ENCODE results near the gene TMEM179. TPM values are rescaled to one million over a fixed set of nuclear protein-coding genes. Genes with fewer than 3 reads are reported as not detected.

The TMEM179 gene
- total RNA-seq, 1 experiment from 2014 or later, result not detected

GRCh38 chr14:104592292-104592672, 12.3 kb downstream of the TMEM179 start:
- Histone ChIP-seq H3K36me3 (no peaks in the 10 kb centered on the region), H3K9me3 (replicated peaks) (no peaks in the 10 kb centered on the region), H3K27me3 (replicated peaks) (no peaks in the 10 kb centered on the region; the same call in 1 of the 2 replicates), H3K4me1 (replicated peaks) (no peaks in the 10 kb centered on the region), H3K27ac (no peak overlapping the region), H3K4me3 (no peak overlapping the region)
- no peak for DNase-seq (ENCODE audit: low read depth in 1 of 2, low spot score in 2 of 2)

- no peaks in the 10 kb centered on the region for H3K4me1 ChIP-seq (replicated peaks)
- no peaks in the 10 kb centered on the region for H3K9me3 ChIP-seq (replicated peaks)
- no peak overlapping the region for H3K4me3 ChIP-seq
- H3K36me3 ChIP-seq, result no peaks in the 10 kb centered on the region
- H3K27me3 ChIP-seq (replicated peaks), result no peaks in the 10 kb centered on the region; the same call in 1 of the 2 replicates
- H3K27ac ChIP-seq, result no peak overlapping the region
- DNase-seq (ENCODE audit: low read depth in 1 of 2, low spot score in 2 of 2), result no peak
Observed at GRCh38 chr14:104591506-104592291, 12.9 kb downstream of the TMEM179 start.

- Histone ChIP-seq H3K36me3 (no peaks in the 10 kb centered on the region), H3K27me3 (replicated peaks) (no peaks in the 10 kb centered on the region; the same call in 1 of the 2 replicates), H3K4me1 (replicated peaks) (no peaks in the 10 kb centered on the region), H3K9me3 (replicated peaks) (no peaks in the 10 kb centered on the region), H3K4me3 (no peak overlapping the region), H3K27ac (no peak overlapping the region)
- no peak for DNase-seq (ENCODE audit: low read depth in 1 of 2, low spot score in 2 of 2)
Observed at GRCh38 chr14:104591031-104591430, 13.5 kb downstream of the TMEM179 start.

- Histone ChIP-seq H3K4me3 (no peak overlapping the region), H3K27ac (no peak overlapping the region), H3K36me3 (no peaks in the 10 kb centered on the region), H3K9me3 (replicated peaks) (no peaks in the 10 kb centered on the region), H3K4me1 (replicated peaks) (no peaks in the 10 kb centered on the region), H3K27me3 (replicated peaks) (no peaks in the 10 kb centered on the region; the same call in 1 of the 2 replicates)
- DNase-seq (ENCODE audit: low read depth in 1 of 2, low spot score in 2 of 2), result no peak
Observed at GRCh38 chr14:104590240-104590965, 14.2 kb downstream of the TMEM179 start.

- no peak overlapping the region for H3K27ac ChIP-seq
- no peaks in the 10 kb centered on the region; the same call in 1 of the 2 replicates for H3K27me3 ChIP-seq (replicated peaks)
- H3K4me3 ChIP-seq, result no peak overlapping the region
- H3K9me3 ChIP-seq (replicated peaks), result no peaks in the 10 kb centered on the region
- no peak for DNase-seq (ENCODE audit: low read depth in 1 of 2, low spot score in 2 of 2)
- no peaks in the 10 kb centered on the region for H3K36me3 ChIP-seq
- no peaks in the 10 kb centered on the region for H3K4me1 ChIP-seq (replicated peaks)
Observed at GRCh38 chr14:104589338-104590195, 15.0 kb downstream of the TMEM179 start.

GRCh38 chr14:104588066-104588857, 16.3 kb downstream of the TMEM179 start:
- H3K36me3 ChIP-seq, result no peaks in the 10 kb centered on the region
- H3K27ac ChIP-seq, result no peak overlapping the region
- H3K4me3 ChIP-seq, result no peak overlapping the region
- DNase-seq (ENCODE audit: low read depth in 1 of 2, low spot score in 2 of 2), result no peak
- peaks cover 2% of the 10 kb centered on the region; the same call in 1 of the 2 replicates for H3K27me3 ChIP-seq (replicated peaks)
- H3K4me1 ChIP-seq (replicated peaks), result no peaks in the 10 kb centered on the region
- H3K9me3 ChIP-seq (replicated peaks), result no peaks in the 10 kb centered on the region

GRCh38 chr14:104587641-104588040, 16.9 kb downstream of the TMEM179 start:
- H3K36me3 ChIP-seq, result no peaks in the 10 kb centered on the region
- H3K27ac ChIP-seq, result no peak overlapping the region
- DNase-seq (ENCODE audit: low read depth in 1 of 2, low spot score in 2 of 2), result no peak
- H3K27me3 ChIP-seq (replicated peaks), result peaks cover 6% of the 10 kb centered on the region
- no peaks in the 10 kb centered on the region for H3K9me3 ChIP-seq (replicated peaks)
- no peak overlapping the region for H3K4me3 ChIP-seq
- no peaks in the 10 kb centered on the region for H3K4me1 ChIP-seq (replicated peaks)

GRCh38 chr14:104586832-104587620, 17.5 kb downstream of the TMEM179 start:
- H3K9me3 ChIP-seq (replicated peaks), result no peaks in the 10 kb centered on the region
- H3K4me1 ChIP-seq (replicated peaks), result no peaks in the 10 kb centered on the region
- H3K27ac ChIP-seq, result no peak overlapping the region
- no peak for DNase-seq (ENCODE audit: low read depth in 1 of 2, low spot score in 2 of 2)
- H3K36me3 ChIP-seq, result no peaks in the 10 kb centered on the region
- peaks cover 12% of the 10 kb centered on the region for H3K27me3 ChIP-seq (replicated peaks)
- H3K4me3 ChIP-seq, result no peak overlapping the region

GRCh38 chr14:104585966-104586697, 18.4 kb downstream of the TMEM179 start:
- H3K9me3 ChIP-seq (replicated peaks), result no peaks in the 10 kb centered on the region
- peaks cover 21% of the 10 kb centered on the region for H3K27me3 ChIP-seq (replicated peaks)
- H3K4me3 ChIP-seq, result no peak overlapping the region
- H3K27ac ChIP-seq, result no peak overlapping the region
- no peak for DNase-seq (ENCODE audit: low read depth in 1 of 2, low spot score in 2 of 2)
- H3K36me3 ChIP-seq, result no peaks in the 10 kb centered on the region
- no peaks in the 10 kb centered on the region for H3K4me1 ChIP-seq (replicated peaks)

GRCh38 chr14:104584557-104584956, 20.0 kb downstream of the TMEM179 start:
- Histone ChIP-seq H3K4me1 (replicated peaks) (no peaks in the 10 kb centered on the region), H3K9me3 (replicated peaks) (no peaks in the 10 kb centered on the region), H3K27ac (no peak overlapping the region), H3K36me3 (no peaks in the 10 kb centered on the region), H3K27me3 (replicated peaks) (peaks cover 31% of the 10 kb centered on the region), H3K4me3 (no peak overlapping the region)
- no peak for DNase-seq (ENCODE audit: low read depth in 1 of 2, low spot score in 2 of 2)

- H3K27ac ChIP-seq, result no peak overlapping the region
- no peaks in the 10 kb centered on the region for H3K9me3 ChIP-seq (replicated peaks)
- H3K27me3 ChIP-seq (replicated peaks), result peaks cover 38% of the 10 kb centered on the region
- H3K4me3 ChIP-seq, result no peak overlapping the region
- no peak for DNase-seq (ENCODE audit: low read depth in 1 of 2, low spot score in 2 of 2)
- H3K4me1 ChIP-seq (replicated peaks), result no peaks in the 10 kb centered on the region
- no peaks in the 10 kb centered on the region for H3K36me3 ChIP-seq
Observed at GRCh38 chr14:104583424-104584306, 20.9 kb downstream of the TMEM179 start.
